Retina (tissue), 1 donor: Measurements from ENCODE around the gene GNS.

Source experiments
- DNase-seq: peaks from one replicate; pipeline ENCODE4 v3.0.0-alpha.2; 2016

Gene GNS

DNA sequence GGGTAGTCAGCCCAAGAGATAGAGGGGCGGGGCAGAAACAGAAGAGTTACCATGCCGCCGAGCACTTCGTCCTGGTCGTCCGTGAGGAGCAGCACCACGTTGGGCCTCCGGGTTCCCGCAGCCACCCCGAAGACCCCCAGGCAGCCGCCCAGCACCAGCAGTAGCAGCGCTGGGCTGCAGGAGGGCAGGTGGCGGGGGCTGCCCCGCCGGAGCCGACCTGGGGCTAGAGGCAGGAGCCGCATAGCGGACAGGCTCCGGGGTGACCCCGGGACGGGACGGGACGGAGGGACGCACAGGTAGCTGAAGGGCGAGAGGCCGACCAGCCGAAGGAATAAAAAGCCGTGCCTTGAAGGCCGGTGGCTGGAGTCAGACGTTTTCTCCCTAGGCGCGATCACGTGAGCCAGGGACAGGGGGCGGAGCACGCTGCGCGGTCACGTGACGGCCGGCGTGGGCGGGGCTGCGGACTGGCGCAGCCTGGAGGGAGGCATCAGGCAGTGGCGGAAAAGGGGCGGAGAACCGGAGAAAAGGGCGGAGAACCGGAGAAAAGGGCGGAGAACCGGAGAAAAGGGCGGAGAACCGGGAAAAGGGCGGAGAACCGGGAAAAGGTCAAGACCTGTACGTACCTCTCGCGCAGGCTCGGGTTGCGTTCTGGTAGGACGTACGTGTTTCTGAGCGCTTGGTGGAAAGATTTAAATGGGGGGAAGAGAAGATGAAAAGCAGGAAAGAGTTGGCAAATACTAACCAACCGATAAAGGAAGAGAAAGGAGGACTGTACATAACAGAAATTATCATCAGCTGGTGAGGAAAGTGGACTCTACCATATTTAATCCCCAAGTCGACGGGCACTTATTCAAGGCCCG, at the start of gene GNS:
TSS of gene GNS (minus strand) at position 372 of the 860 bp plus-strand sequence. CDS start at position 242, 130 bp downstream.
- DNase-seq, result peak; percentile 99

DNA sequence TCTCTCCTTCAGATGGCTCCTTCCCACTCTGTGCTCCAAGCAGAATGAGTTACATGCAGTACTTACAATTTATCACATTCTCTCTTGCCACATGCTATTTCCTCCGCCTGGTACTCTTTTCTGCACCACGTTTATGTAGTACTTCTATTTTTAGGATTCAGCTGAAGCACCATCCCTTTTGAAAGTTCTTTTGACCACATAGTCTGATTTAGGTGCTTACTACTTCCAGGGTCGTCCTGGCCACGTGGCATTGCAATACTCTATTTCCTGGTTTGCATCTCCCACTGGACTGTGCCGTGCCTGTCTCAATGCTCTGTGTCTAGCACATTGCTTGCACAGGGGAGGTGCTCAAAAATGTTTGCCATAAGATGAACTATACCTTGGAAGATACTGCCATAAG, 48.9 kb upstream of the GNS start:
- no peak for DNase-seq

DNA sequence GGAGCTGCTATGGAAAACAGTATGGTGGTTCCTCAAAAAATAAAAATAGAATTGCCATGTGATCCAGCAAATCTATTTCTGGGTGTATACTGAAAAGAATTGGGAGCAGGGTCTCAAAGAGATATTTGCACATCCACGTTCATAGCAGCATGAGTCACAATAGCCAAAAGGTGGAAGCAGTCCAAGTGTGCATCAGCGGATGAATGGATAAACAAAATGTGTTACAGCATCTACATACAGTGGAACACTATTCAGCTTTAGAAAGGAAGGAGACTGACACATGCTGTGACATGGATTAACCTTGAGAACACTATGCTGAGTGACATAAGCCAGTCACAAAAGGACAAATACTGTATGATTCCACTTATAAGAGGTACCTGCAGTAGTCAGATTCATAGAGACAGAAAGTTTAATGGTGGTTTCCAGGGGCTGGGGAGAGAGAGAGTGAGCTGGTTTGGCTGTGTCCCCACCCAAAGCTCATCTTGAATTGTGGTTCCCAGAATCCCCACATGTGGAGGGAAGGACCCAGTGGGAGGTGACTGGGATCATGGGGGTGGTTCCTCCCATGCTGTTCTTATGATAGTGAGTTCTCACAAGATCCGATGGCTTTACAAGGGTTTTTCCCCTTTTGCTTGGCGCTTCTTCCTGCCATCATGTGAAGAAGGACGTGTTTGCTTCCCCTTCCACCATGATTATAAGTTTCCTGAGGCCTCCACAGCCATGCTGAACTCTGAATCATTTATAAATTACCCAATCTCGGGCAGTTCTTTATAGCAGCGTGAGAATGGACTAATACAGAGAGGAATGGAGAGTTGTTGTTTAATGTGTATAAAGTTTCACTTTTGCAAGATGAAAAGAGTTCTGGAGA, 47.6 kb upstream of the GNS start:
- no peak for DNase-seq

DNA sequence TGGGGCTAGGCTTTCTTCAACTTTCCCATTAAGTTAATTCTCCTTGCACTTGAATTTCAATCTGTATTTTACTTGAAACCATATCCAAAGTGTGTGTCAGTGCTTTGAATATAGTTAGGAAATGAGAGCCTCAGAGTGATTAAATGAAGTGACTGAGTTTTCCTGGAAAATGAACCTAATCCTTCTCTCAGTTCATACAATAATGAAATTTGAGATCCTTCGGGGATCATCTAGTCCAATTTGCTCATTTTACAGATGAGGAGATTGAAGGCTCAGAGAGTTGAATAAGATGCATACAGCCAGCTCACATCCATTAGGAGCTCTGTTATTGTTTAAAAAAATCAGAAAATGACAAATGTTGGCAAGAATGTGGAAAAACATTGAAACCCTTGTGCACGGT, 47.0 kb upstream of the GNS start:
- no peak for DNase-seq

DNA sequence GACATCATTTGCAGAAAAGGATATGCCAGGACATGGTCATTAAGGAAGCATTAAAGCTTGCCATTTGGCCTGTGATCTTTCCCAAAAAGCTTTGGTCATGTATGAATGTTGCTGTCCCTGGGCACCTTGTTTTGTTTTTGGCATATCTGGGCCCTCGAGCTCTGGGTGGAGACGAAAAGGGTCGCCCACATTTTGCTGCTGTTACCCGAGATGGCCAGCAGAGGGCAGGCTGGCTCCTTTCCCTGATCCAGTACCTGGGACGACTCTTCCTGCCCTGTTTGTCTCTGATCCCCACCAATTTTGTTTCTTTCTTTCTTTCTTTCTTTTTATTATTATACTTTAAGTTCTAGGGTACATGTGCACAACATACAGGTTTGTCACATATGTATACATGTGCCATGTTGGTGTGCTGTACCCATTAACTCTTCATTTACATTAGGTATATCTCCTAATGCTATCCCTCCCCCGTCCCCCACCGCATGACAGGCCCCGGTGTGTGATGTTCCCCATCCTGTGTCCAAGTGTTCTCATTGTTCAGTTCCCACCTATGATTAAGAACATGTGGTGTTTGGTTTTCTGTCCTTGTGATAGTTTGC, 43.1 kb upstream of the GNS start:
- peak; percentile 72 for DNase-seq

DNA sequence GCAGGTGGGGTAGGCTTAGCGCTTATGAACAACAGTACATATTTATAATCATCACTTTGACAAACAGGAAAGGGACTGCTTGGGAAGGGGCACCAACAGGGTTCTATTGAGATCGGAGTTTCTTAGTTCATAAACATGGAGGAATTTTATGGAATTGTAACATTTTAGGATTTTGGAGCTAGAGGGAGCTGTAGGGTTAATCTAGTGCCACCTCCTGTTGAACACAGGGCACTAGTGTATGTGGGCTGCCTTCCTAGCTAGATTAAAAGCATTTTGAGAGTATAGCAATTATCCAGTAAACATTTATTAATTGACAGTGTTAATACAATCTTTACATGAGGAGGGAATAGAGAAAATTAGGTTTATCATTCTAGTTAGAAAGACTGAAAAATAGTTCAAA, 42.2 kb upstream of the GNS start:
- no peak for DNase-seq

DNA sequence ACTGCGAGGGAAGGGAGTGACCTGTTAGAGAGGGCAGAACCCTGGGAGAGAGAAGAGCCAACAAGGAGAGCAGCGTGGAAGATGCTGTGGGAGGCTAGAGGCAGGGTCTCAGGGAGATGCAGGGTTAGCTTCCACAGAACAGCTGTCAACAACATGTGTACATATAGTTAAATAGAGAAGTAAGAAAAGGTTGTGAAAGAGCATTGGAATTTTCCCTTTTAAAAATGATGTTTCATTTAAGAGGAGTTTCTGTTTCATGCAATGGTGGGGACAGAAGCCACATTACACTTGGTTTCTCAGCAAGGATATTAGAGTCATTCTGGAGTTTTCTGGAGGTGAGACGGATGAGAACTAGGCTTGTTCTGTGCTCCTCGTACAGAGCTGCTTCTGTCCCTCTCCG, 41.4 kb upstream of the GNS start:
- DNase-seq, result no peak

DNA sequence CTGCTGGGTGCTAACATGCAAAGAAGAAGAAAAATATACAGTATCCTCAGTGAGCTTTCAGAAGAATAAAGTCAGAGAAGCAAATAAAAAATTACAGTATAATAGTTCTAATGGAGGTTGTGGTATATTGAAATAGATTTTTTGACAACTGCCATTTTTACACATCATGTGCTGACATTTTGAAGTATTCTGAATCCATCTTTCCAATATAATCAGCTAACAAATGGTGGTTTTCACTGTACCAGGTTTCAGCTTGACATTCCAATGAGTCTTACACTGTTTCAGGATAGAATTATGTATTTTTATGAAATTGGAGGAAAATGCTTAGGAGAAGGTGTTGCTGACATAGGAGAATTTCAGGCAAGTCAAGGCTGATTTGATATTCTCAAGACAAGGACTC, 39.0 kb upstream of the GNS start:
- DNase-seq, result no peak

DNA sequence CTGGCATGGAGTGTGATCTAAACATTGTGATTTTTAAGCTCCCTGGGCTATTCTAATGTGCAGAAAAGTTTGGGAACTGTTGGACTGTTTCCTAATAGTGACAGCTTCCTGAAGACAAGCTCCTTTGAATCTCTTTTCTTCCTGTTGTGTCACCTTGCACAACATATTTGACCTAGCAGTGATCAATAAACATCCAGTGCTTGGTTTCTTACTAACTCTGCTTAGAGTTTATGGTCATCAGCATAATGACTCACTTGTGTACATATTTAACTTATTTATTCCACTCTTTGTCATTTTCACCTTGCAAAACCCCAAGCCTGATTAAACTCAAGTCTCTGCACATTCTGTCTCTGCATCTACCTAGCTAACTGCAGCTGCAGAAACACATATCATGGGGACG, 38.0 kb upstream of the GNS start:
- no peak for DNase-seq

DNA sequence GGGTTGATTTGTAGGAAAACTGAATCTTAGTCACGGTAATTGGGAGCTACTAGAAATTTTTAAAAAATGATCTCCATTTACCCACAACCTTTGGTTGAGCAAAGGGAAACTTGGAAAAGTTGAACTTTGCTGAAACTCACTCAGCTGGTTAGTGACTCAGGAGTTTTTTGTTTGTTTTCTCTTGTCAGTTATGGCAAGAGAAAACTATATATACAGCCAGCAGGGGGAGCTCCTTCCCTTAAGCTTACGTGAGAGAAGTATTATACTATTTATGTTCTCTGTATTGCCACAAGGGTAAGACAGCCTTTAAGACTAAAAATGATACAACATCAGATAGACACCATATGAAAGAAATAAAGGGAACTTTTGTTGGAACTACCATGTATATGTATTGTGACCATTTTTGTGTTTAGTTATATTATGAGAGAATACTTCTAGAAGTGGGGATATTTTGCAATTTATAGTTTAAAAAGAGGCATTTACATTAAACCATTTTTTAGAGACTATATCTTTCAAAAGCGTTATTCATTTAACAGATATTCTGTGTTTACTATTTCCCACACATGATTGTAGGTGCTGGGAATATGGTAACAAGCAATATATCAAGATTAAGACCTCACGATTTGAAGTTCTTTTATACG, 37.1 kb upstream of the GNS start:
- peak; percentile 31 for DNase-seq

DNA sequence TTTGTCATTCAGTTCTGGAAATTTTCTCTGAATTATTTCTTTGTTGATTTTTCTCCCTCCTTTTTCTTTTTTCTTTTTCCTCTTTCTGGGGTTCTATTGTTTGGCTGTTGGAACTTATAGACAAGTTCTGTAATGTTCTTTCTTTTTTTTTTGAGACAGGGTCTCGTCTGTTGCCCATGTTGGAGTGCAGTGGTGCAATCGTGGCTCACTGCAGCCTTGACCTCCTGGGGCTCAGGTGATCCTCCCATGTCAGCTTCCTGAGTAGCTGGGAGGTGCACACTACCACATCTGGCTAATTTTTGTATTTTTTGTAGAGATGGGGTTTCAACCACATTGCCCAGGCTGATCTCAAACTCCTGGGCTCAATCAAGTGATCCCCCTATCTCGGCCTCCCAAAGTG, 35.1 kb upstream of the GNS start:
- no peak for DNase-seq

DNA sequence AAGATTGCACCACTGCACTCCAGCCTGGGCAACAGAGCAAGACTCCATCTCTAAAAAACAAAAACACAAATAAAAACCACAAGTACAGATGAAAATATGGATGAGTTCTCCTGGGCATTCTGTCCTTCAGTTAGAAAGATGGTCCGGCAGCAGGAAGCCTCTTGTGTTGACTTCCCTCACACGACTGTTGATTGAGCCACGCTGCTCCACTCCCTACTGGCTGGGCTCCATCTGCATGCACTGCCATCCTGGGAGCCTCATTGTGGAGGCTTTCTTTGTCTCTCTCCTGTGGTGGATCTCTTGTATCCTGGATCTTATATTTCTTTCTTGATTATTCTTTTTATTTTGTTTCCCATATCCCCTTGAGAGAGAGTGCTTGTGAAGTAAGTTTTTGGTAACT, 34.4 kb upstream of the GNS start:
- no peak for DNase-seq

DNA sequence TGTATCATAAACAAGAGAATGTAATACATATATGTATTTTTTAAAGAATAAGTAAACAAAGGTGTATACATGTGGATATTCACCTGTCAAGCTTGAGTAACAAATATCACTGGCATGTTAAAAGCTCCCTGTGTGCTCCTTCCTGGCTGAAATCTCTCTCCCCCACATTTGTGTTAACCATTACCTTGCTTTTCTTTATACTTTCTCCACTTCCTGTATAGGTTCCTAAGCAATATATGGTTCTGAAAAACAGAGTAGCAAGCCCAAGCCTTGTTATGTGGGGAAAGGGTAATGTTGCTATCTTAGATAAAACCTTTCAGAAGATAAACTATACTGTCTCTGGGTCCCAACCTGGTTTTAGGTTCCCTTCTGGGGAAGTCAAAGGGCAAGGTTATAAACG, 32.9 kb upstream of the GNS start:
- DNase-seq, result no peak

DNA sequence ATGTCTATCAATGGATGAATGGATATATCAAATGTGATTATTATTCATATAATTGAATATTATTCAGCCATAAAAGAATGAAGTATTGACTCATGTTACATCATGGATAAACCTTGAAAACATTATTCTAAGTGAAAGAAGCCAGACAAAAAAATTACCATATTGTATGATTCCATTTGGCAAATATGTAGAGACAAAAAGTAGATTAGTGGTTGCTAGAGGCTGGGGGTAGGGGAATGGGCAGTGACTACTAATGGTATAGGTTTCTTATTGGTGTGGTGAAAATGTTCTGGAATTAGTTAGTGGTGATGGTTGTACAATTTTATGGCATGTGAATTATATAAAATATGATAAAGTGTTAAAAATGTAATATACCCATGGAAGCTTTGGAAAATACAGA, 31.8 kb upstream of the GNS start:
- no peak for DNase-seq

DNA sequence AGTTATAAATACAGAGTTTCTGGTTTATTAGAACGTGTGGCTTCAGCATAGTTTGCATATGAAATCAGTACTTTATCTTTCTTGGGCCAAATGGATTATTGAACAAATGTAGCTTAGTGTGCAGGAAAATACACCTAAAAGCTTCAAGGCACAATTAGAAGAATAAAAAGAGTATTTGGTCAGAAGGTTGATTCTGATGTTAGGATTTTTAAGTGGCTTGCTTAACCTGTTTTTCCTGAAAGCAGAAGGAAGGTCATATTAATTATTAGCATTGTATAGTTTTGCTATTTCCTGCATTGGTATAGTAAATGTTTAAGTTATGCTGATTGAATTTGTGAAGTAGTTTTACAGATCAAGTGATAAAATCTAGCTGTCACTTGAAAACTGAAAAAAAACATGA, 31.0 kb upstream of the GNS start:
- DNase-seq, result no peak

DNA sequence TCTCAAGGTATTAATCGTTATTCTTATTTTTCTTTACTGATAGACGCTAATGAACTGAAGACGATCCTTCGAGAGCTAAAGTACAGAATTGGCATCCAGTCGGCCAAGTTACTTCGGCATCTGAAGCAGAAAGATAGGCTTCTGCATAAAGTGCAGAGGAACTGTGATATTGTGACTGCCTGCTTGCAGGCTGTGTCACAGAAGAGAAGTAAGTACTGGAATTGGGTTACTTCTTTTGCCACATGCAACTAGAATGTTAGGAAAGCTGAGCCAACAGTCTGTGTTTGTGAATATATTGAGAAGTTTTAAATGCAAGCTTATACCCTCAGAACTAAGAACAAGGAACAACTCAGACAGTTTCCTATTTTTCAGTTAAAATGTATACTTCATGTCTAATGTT, 26.6 kb upstream of the GNS start:
- DNase-seq, result no peak

DNA sequence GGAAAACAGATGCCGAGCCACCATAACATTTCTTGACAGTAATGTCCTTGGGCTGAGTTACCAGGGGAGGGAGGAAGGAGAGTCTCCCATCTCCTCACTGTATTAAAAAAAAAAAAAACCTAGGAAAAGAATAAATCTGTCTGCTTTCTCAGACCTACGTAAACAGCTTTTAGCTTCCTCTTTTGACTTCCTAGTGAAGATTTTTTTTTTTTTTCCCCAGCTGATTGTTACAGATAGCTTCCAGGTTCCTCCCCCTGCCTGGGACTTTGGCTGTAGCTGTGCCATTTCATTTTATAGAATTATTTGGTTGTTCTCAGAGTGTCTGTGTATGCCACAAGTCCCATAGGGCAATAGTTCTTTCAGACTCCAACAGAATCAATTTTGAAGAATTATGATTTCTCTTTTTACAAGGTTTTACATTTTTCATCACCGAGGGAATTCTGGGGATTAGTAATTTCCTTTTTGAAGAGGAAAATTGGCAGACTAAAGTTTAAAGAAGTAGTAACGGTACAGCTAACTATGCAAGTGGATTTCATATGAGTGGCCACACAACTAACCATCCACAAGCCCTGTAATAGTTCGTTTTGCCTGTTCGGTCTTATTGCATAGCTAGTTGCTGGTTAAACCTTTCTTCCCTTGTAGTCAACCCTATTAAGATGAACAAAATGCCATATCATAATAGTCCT, 23.1 kb upstream of the GNS start:
- no peak for DNase-seq

DNA sequence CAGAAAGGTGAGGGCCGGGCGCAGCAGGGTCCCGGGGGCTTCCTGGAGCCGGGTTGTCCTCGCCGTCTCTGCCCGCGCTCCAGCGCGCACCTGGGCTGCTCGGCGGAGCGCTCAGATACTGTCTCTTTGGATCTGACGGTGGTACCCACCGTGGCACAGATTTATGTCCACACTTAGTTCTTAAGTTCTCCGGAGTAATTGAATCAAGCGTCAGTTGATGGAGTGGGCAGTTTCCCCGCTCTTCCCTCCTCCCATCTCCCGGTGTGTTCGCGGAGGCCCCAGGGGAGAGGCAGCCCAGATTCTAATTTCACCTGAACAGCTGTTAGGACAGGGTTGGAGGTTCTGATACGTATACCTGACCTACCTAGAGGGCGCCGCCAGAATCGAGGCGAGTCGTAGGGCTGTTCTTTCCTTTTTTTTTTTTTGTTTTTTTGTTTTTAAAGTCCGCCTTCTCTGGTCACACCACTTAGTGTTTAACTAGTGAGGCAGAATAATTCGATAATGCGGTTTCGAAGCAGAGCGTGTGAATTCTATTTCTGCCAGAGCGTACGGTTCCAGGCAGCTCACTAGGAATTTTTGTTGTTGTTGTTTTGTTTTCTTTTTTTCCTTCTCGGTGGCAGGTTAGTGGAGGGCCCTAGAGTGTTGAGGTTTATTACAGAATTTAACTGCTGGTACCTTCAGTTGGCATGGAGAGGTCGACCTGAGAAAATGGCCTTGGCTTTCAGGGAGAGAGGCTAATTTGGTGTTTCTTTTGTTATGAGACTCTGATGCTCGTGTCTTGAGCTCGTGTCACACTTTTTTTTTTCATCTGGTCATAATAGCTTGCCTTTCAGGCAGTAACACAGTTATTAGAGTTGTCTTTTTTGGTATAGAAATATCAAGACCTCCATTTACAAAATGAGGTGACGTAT, 22.3 kb upstream of the GNS start:
- DNase-seq, result peak; percentile 83

DNA sequence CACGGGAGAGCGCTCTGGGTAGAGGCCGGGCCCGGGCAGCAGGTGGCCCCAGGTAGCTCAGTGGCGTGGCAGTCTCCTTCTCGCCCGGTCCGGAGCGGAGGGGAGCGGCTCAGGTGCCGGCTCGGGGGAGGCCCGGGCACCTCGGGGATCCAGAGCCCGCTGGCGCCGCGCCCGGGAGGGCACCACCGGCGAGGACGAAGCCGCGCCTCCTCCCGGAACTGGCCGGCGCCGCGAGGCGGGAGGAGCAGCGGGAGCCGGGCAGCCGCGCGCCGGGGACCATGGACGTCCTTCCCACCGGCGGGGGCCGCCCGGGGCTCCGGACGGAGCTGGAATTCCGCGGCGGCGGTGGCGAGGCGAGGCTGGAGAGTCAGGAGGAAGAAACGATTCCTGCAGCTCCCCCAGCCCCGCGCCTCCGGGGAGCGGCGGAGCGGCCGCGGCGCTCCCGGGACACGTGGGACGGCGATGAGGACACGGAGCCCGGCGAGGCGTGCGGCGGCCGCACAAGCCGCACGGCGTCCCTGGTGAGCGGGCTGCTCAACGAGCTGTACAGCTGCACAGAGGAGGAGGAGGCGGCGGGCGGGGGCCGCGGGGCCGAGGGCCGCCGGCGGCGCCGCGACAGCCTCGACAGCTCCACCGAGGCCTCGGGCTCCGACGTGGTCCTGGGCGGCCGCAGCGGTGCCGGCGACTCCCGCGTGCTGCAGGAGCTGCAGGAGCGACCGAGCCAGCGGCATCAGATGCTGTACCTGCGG, 21.5 kb upstream of the GNS start:
- peak; percentile 80 for DNase-seq

DNA sequence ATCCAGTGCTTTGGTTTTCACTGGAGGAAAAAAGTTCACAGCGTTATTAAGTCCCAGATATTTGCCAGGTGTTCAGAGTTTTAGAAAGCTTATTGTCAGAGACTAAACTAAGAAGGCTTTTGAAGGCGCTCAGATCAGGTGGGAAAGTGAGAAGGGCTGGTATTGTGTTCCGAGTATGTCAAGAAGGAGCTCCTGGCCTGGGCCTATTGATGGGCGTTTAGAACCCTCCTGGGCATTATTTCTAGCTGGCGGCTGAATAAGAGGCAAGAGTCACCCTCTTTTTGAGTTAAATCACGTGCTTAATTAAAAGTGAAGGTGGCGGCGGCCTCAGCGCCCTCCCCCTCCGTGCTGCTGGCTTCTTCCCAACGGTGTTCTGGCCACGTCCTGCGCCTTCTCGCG, 20.9 kb upstream of the GNS start:
- DNase-seq, result peak; percentile 70
